Nephron (organoid): ENCODE measurements around the gene ATP6V1C2.

ENCODE experiments used
- H3K27ac Mint-ChIP-seq, 3 experiments: 2 replicates each; pipeline ENCODE4 v1.8.0; 2020; ENCODE audit warnings: mixed read lengths in 3 of 3, mild to moderate bottlenecking in 2 of 3, moderate library complexity in 1 of 3
- H3K27me3 Mint-ChIP-seq: 2 replicates; pipeline ENCODE4 v1.8.0; 2021; ENCODE audit warnings: low read depth, mild to moderate bottlenecking, moderate library complexity, mixed read lengths
- H3K36me3 Mint-ChIP-seq: 2 replicates; pipeline ENCODE4 v1.8.0; 2020; ENCODE audit warnings: low read depth, mixed read lengths
- H3K4me1 Mint-ChIP-seq: 2 replicates; pipeline ENCODE4 v1.8.0; 2020; ENCODE audit warnings: mixed read lengths
- H3K4me3 Mint-ChIP-seq, 3 experiments: 2 replicates each; pipeline ENCODE4 v1.8.0; 2020; ENCODE audit warnings: mild to moderate bottlenecking in 3 of 3, mixed read lengths in 3 of 3, moderate library complexity in 2 of 3
- H3K9me3 Mint-ChIP-seq: 2 replicates; pipeline ENCODE4 v1.8.0; 2020; ENCODE audit warnings: mixed read lengths
- CTCF ChIP-seq, 3 experiments: fragments of 200-600 bp; sonication (generic); IDR thresholded peaks; one replicate each; pipeline ENCODE4 v1.5.0; 2021; ENCODE audit warnings: antibody characterized with exemption in 3 of 3; ENCODE audit not compliant: unreplicated experiment in 3 of 3

ATP6V1C2 gene

GRCh38 chr2:10775831-10776230 lies 54.4 kb downstream of the ATP6V1C2 start:
- Mint-ChIP-seq H3K36me3 (peaks cover 13% of the 10 kb centered on the region), H3K9me3 (no peaks in the 10 kb centered on the region), H3K4me1 (peaks cover 10% of the 10 kb centered on the region), H3K27me3 (no peaks in the 10 kb centered on the region), H3K27ac (peak overlapping the region in 1 of 3 experiments; percentile 88), H3K4me3 (no peak overlapping the region)
- TF ChIP-seq CTCF (IDR thresholded peaks at IDR 0.05; ENCODE audit: unreplicated experiment in 3 of 3): no peak

- peaks cover 10% of the 10 kb centered on the region for H3K4me1 Mint-ChIP-seq
- no peaks in the 10 kb centered on the region for H3K27me3 Mint-ChIP-seq
- no peak overlapping the region for H3K27ac Mint-ChIP-seq
Observed at GRCh38 chr2:10776231-10776977, 55.0 kb downstream of the ATP6V1C2 start.

GRCh38 chr2:10777111-10777841 lies 55.8 kb downstream of the ATP6V1C2 start:
- no peaks in the 10 kb centered on the region for H3K27me3 Mint-ChIP-seq
- H3K27ac Mint-ChIP-seq: no peak overlapping the region
- H3K4me3 Mint-ChIP-seq: no peak overlapping the region
- no peak for TF ChIP-seq CTCF (IDR thresholded peaks at IDR 0.05; ENCODE audit: unreplicated experiment in 3 of 3)
- H3K4me1 Mint-ChIP-seq: peaks cover 10% of the 10 kb centered on the region
- H3K36me3 Mint-ChIP-seq: peaks cover 25% of the 10 kb centered on the region
- H3K9me3 Mint-ChIP-seq: no peaks in the 10 kb centered on the region

More at GRCh38 chr2:10776231-10776977, 55.0 kb downstream of the ATP6V1C2 start:
- Mint-ChIP-seq H3K4me3 (no peak overlapping the region), H3K36me3 (peaks cover 17% of the 10 kb centered on the region), H3K9me3 (no peaks in the 10 kb centered on the region)
- no peak for TF ChIP-seq CTCF (IDR thresholded peaks at IDR 0.05; ENCODE audit: unreplicated experiment in 3 of 3)

GRCh38 chr2:10777842-10778723 lies 56.7 kb downstream of the ATP6V1C2 start:
- peaks cover 30% of the 10 kb centered on the region for H3K36me3 Mint-ChIP-seq
- H3K9me3 Mint-ChIP-seq: no peaks in the 10 kb centered on the region
- no peak for TF ChIP-seq CTCF (IDR thresholded peaks at IDR 0.05; ENCODE audit: unreplicated experiment in 3 of 3)
- no peaks in the 10 kb centered on the region for H3K27me3 Mint-ChIP-seq
- H3K4me1 Mint-ChIP-seq: peaks cover 10% of the 10 kb centered on the region
- no peak overlapping the region for H3K4me3 Mint-ChIP-seq
- no peak overlapping the region for H3K27ac Mint-ChIP-seq

GRCh38 chr2:10778724-10779115 lies 57.3 kb downstream of the ATP6V1C2 start:
- H3K27ac Mint-ChIP-seq: no peak overlapping the region
- H3K9me3 Mint-ChIP-seq: no peaks in the 10 kb centered on the region

More at GRCh38 chr2:10778724-10779115, 57.3 kb downstream of the ATP6V1C2 start:
- no peak for TF ChIP-seq CTCF (IDR thresholded peaks at IDR 0.05; ENCODE audit: unreplicated experiment in 3 of 3)
- Mint-ChIP-seq H3K36me3 (peaks cover 37% of the 10 kb centered on the region), H3K4me1 (peaks cover 10% of the 10 kb centered on the region), H3K27me3 (no peaks in the 10 kb centered on the region), H3K4me3 (no peak overlapping the region)
